Colonic mucosa (tissue), 4 donors: ENCODE results near the gene IFIT1B. TPM values are rescaled to one million over a fixed set of nuclear protein-coding genes. Genes with fewer than 3 reads are reported as not detected.

Source experiments
- DNase-seq: peaks from one replicate; pipeline ENCODE4 v3.0.0-alpha.2; 2020
- H3K27ac ChIP-seq: fragments of 200-600 bp; one replicate; pipeline ENCODE4 v1.8.0; 2021
- H3K27me3 ChIP-seq: fragments of 200-600 bp; one replicate; pipeline ENCODE4 v1.8.0; 2021
- H3K36me3 ChIP-seq: fragments of 200-600 bp; one replicate; pipeline ENCODE4 v1.8.0; 2021
- H3K4me1 ChIP-seq: fragments of 200-600 bp; one replicate; pipeline ENCODE4 v1.8.0; 2021; ENCODE audit warnings: mild to moderate bottlenecking
- H3K4me3 ChIP-seq: fragments of 200-600 bp; one replicate; pipeline ENCODE4 v1.8.0; 2021
- H3K9ac ChIP-seq, 2 donors: one replicate each; pipeline ENCODE4 v1.7.0; 2013; ENCODE audit warnings: control low read depth in 2 of 2, low read depth in 2 of 2, low read length in 2 of 2
- H3K9me3 ChIP-seq: fragments of 200-600 bp; one replicate; pipeline ENCODE4 v1.8.0; 2021
- CTCF ChIP-seq: fragments of 200-600 bp; IDR thresholded peaks from one replicate; pipeline ENCODE4 v1.8.0; 2022; ENCODE audit warnings: antibody characterized with exemption, mild to moderate bottlenecking
- intact Hi-C: fragments of 100-400 bp; cut with DNase I; formaldehyde crosslinking; loops from one replicate; pipeline ENCODE4 v1.14.1; 2022
- total RNA-seq, 2 donors: library from RNA; stranded (reverse); fragmentation: NEBNext Ultra II Directional in 1 of 2; extraction: Animal tissue kit (Norgen Biotek cat#: 25700) in 1 of 2; gene quantifications; one replicate each; pipeline ENCODE4 v1.2.1, GENCODE V29; 2021
- donor health status: healthy.
- donor health status: DM: no; HTN: no; CAD: no.
- donor health status: DM: no; HTN: no; CAD: no.

The IFIT1B gene
- total RNA-seq, 2 donors from 2014 or later: not detected

GRCh38 chr10:89431977-89432376 lies 54.1 kb downstream of the IFIT1B start:
- no peaks in the 10 kb centered on the region for H3K9me3 ChIP-seq
- TF ChIP-seq CTCF: no peak
- H3K27ac ChIP-seq: no peak overlapping the region
- intact Hi-C loops: no loop called here
- no peak overlapping the region for H3K4me3 ChIP-seq
- H3K27me3 ChIP-seq: no peaks in the 10 kb centered on the region
- no peaks in the 10 kb centered on the region for H3K4me1 ChIP-seq
- no peaks in the 10 kb centered on the region for H3K36me3 ChIP-seq
- H3K9ac ChIP-seq: no peak overlapping the region
- no peak for DNase-seq

Other genes with a start within 250 kb of the IFIT1B start
- gene CH25H, start 170.7 kb upstream of the IFIT1B start, total RNA-seq: 1 to 10 TPM in 1 of 2 donors, under 1 TPM in 1; 0.40 to 1.7 TPM
- 10 to 100 TPM; 30.4 to 37.8 TPM for gene LIPA, start 126.3 kb upstream of the IFIT1B start, total RNA-seq
- gene IFIT2, start 76.0 kb upstream of the IFIT1B start, total RNA-seq: 1 to 10 TPM; 4.8 to 7.5 TPM
- gene IFIT3, start 50.1 kb upstream of the IFIT1B start, total RNA-seq: 1 to 10 TPM; 4.3 to 5.1 TPM
- 1 to 10 TPM; 1.9 to 5.4 TPM for gene IFIT1, start 14.6 kb downstream of the IFIT1B start, total RNA-seq
- gene IFIT5, start 36.5 kb downstream of the IFIT1B start, total RNA-seq: 1 to 10 TPM; 6.1 to 7.5 TPM
- under 1 TPM; 0.20 to 0.24 TPM for gene SLC16A12, start 157.5 kb downstream of the IFIT1B start, total RNA-seq